Left ventricle myocardium inferior (tissue), 1 donor: Measurements from ENCODE around the gene CEP104. TPM values are rescaled to one million over a fixed set of nuclear protein-coding genes. Genes with fewer than 3 reads are reported as not detected.

Experiments
- DNase-seq: peaks from one replicate; pipeline ENCODE4 v3.0.0-alpha.2; 2020
- H3K27ac ChIP-seq: fragments of 200-600 bp; replicated peaks from 2 replicates; pipeline ENCODE4 v1.8.0; 2021
- H3K27me3 ChIP-seq: fragments of 200-600 bp; 2 replicates; pipeline ENCODE4 v1.8.0; 2021; ENCODE audit warnings: low read depth
- H3K36me3 ChIP-seq: fragments of 200-600 bp; 2 replicates; pipeline ENCODE4 v1.8.0; 2021
- H3K4me1 ChIP-seq: fragments of 200-600 bp; 2 replicates; pipeline ENCODE4 v1.8.0; 2021
- H3K4me3 ChIP-seq: fragments of 200-600 bp; 2 replicates; pipeline ENCODE4 v1.8.0; 2021; ENCODE audit warnings: mild to moderate bottlenecking, moderate library complexity
- H3K9me3 ChIP-seq: fragments of 200-600 bp; replicated peaks from 2 replicates; pipeline ENCODE4 v1.8.0; 2021
- intact Hi-C: fragments of 100-400 bp; cut with micrococcal nuclease; formaldehyde crosslinking; loops from one replicate; pipeline ENCODE4 v1.11.0; 2022
- total RNA-seq: library from RNA; stranded (reverse); fragmentation: NEBNext Ultra II Directional; extraction: Animal tissue kit (Norgen Biotek cat#: 25700); gene quantifications from one replicate; pipeline ENCODE4 v1.2.1, GENCODE V29; 2021
- TF ChIP-seq, protein P1 (sequence below): fragments of 200-600 bp; IDR thresholded peaks from 2 replicates; pipeline ENCODE4 v1.8.0; 2021; ENCODE audit warnings: antibody characterized with exemption, mild to moderate bottlenecking, borderline replicate concordance
- donor health status: DM: no; HTN: yes; CAD: no; lungs with severe emphysema.

The CEP104 gene
- total RNA-seq, 1 donor from 2014 or later: 32.2 TPM

DNA sequence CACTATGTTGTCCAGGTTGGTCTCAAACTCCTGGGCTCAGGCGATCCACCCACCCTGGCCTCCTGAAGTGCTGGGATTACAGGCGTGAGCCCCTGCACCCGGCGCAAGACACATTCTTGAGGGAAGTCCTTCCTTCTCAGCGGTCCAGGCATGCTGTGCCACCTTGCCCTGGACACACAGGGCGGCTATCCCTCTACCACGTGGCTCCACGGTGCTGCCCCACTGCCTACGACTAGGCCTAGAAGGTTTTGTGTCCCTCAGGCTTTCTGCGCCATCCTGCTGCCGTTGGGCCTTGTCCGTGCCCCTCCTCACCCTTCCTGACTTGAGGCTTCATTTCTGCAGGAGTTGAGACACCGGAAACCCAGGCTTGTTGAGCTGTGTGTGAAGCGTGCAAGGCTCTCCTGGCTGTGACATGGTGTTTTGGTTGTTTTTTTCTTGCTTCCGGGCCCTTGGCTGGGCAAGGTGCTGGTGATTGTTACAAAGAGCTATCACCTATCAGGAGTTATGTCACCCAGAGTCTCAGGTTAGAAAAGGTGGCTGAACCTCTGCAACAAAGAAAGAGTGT, 29.2 kb upstream of the CEP104 start:
- no peaks in the 10 kb centered on the region for H3K27me3 ChIP-seq
- intact Hi-C loops: no loop called here
- DNase-seq: no peak
- H3K27ac ChIP-seq: no peak overlapping the region
- no peaks in the 10 kb centered on the region for H3K4me1 ChIP-seq
- H3K9me3 ChIP-seq: no peaks in the 10 kb centered on the region
- H3K4me3 ChIP-seq: no peak overlapping the region
- peaks cover 80% of the 10 kb centered on the region for H3K36me3 ChIP-seq
- TF ChIP-seq, protein P1, sequence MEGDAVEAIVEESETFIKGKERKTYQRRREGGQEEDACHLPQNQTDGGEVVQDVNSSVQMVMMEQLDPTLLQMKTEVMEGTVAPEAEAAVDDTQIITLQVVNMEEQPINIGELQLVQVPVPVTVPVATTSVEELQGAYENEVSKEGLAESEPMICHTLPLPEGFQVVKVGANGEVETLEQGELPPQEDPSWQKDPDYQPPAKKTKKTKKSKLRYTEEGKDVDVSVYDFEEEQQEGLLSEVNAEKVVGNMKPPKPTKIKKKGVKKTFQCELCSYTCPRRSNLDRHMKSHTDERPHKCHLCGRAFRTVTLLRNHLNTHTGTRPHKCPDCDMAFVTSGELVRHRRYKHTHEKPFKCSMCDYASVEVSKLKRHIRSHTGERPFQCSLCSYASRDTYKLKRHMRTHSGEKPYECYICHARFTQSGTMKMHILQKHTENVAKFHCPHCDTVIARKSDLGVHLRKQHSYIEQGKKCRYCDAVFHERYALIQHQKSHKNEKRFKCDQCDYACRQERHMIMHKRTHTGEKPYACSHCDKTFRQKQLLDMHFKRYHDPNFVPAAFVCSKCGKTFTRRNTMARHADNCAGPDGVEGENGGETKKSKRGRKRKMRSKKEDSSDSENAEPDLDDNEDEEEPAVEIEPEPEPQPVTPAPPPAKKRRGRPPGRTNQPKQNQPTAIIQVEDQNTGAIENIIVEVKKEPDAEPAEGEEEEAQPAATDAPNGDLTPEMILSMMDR: no peak

DNA sequence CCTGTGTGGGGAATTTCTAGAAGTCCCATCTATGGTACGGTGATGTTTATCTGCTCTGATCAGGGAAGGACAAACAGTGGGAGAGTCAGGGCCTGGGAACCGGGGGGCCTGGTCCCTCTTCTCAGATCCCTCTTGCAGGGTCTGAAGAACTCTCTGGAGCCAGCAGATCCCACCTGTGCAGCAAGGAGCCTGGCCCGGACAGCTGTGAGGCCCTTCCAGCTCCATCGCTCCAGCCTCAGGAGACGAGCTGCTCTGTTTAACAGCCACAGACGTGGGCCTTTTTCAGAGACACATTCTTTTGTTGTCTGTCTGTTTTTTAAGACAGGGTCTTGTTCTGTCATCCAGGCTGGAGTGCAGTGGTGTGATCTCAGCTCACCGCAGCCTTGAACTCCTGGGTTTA, 28.6 kb upstream of the CEP104 start:
- Histone ChIP-seq H3K27ac (no peak overlapping the region), H3K4me3 (no peak overlapping the region), H3K27me3 (no peaks in the 10 kb centered on the region), H3K9me3 (no peaks in the 10 kb centered on the region), H3K4me1 (no peaks in the 10 kb centered on the region), H3K36me3 (peaks cover 75% of the 10 kb centered on the region)
- DNase-seq: no peak
- intact Hi-C loops: no loop called here
- TF ChIP-seq, protein P1: no peak

DNA sequence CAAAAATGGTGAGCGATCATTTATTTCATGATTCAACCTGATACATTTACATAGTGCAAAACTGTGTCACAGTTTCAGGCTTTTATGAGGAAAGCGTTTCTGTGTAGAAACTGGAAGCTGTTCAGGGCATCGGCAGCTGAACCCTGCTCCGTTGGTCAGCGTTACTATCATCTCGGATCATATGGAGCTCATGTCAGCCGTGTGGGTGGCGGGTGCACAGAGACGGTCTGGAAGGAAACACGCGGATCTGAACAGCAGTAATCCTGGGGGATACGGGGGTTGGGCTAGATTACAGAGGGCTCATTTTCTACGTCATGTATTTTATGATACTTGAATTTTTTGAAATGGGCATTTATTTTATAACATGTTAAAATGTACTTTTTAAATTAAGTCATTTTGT, 28.0 kb upstream of the CEP104 start:
- no peak for DNase-seq
- intact Hi-C loops: no loop called here
- Histone ChIP-seq H3K4me1 (no peaks in the 10 kb centered on the region), H3K9me3 (no peaks in the 10 kb centered on the region), H3K36me3 (peaks cover 75% of the 10 kb centered on the region), H3K4me3 (no peak overlapping the region), H3K27me3 (no peaks in the 10 kb centered on the region), H3K27ac (no peak overlapping the region)
- TF ChIP-seq, protein P1: no peak

DNA sequence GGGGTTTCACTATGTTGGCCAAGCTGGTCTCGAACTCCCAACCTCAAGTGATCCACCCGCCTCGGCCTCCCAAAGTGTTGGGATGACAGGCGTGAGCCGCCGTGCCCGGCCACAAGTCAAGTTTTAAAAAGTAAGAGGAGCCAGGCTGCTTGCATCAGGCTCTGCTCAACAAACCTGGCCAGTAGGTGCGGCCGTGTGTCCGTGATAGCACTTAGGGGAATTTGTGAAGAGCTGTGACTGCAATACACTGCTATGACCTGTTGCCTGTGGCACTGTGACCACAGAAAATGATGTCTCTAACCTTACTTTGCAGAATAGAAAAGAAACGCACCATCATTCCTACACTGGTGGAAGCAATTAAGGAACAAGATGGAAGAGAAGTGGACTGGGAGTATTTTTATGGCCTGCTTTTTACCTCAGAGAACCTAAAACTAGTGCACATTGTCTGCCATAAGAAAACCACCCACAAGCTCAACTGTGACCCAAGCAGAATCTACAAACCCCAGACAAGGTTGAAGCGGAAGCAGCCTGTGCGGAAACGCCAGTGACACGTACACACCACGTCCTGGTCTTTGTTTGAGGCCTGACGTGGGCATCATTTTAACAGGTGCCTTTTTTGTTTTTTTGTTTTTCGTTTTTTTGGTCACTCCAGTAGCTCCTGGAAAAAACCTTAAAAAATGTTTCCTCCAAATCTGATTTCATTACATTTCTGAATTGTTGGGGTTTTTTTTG, 26.3 kb upstream of the CEP104 start:
- peaks cover 13% of the 10 kb centered on the region for H3K9me3 ChIP-seq
- no peak for DNase-seq
- peaks cover 75% of the 10 kb centered on the region for H3K36me3 ChIP-seq
- H3K27ac ChIP-seq: no peak overlapping the region
- TF ChIP-seq, protein P1: no peak
- H3K27me3 ChIP-seq: no peaks in the 10 kb centered on the region
- intact Hi-C loops: no loop called here
- no peak overlapping the region for H3K4me3 ChIP-seq
- H3K4me1 ChIP-seq: no peaks in the 10 kb centered on the region

DNA sequence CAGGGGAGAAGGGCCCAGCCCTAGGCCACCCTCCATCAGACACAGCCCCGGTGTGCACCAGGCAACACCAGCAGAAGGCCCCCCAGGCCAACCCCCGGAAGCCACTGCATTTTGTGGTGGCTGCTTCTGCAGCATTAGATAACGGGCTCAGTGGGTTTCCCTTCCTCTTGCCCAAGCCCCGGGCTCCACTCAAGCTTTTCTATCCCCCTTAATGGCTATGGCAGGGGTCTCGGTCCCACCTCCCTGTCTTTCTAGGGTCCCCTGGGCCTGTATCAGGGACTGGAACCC, 24.1 kb upstream of the CEP104 start:
- intact Hi-C loops: no loop called here
- no peak for DNase-seq
- no peaks in the 10 kb centered on the region for H3K27me3 ChIP-seq
- TF ChIP-seq, protein P1: no peak
- no peak overlapping the region for H3K4me3 ChIP-seq
- no peak overlapping the region for H3K27ac ChIP-seq
- no peaks in the 10 kb centered on the region for H3K4me1 ChIP-seq
- peaks cover 74% of the 10 kb centered on the region for H3K36me3 ChIP-seq
- peaks cover 14% of the 10 kb centered on the region for H3K9me3 ChIP-seq
